Neural cell (in vitro differentiated cells): Measurements from ENCODE around the gene BANP. TPM values are rescaled to one million over a fixed set of nuclear protein-coding genes. Genes with fewer than 3 reads are reported as not detected.
A peak's percentile ranks its signal among the peaks of the same experiment; 100 is the strongest.
"Not testable (repeated sequence)": the region's sequence is repeated elsewhere in the genome, so short reads cannot be mapped to it uniquely, and the experiment has no call there.

Experiments used
- H2AFZ ChIP-seq: fragments of 200-600, 300-800 bp; sonication (generic), shearing (Covaris generic); 2 replicates; pipeline ENCODE4 v1.6.0; 2014; ENCODE audit warnings: low read depth, mild to moderate bottlenecking, antibody characterized with exemption, low read length, moderate library complexity
- H3F3A ChIP-seq: fragments of 200-600 bp; shearing (Covaris generic); 2 replicates; pipeline ENCODE4 v1.6.1; 2016; ENCODE audit warnings: mild to moderate bottlenecking, moderate library complexity, mixed read lengths, antibody characterized with exemption, low read length; ENCODE audit not compliant: insufficient read depth, poor library complexity, severe bottlenecking
- H3K27ac ChIP-seq: fragments of 200-600, 300-800 bp; sonication (generic), shearing (Covaris generic); 2 replicates; pipeline ENCODE4 v1.5.1; 2014; ENCODE audit warnings: mild to moderate bottlenecking, low read length, moderate library complexity
- H3K27me3 ChIP-seq: fragments of 300-800, 200-600 bp; sonication (generic), shearing (Covaris generic); 2 replicates; pipeline ENCODE4 v1.6.0; 2014; ENCODE audit warnings: mild to moderate bottlenecking, low read depth, low read length, moderate library complexity; ENCODE audit not compliant: insufficient read depth
- H3K36me3 ChIP-seq: fragments of 300-800, 200-600 bp; sonication (generic), shearing (Covaris generic); 2 replicates; pipeline ENCODE4 v1.5.1; 2014; ENCODE audit warnings: mild to moderate bottlenecking, antibody characterized with exemption, low read length, moderate library complexity; ENCODE audit not compliant: insufficient read depth
- H3K4me2 ChIP-seq: fragments of 300-800, 200-600 bp; sonication (generic), shearing (Covaris generic); 2 replicates; pipeline ENCODE4 v1.6.0; 2014; ENCODE audit warnings: mild to moderate bottlenecking, low read length
- H3K4me3 ChIP-seq: fragments of 300-800, 200-600 bp; sonication (generic), shearing (Covaris generic); 2 replicates; pipeline ENCODE4 v1.5.1; 2014; ENCODE audit warnings: mild to moderate bottlenecking, low read length, moderate library complexity
- H3K79me2 ChIP-seq: fragments of 200-600 bp; shearing (Covaris generic); replicated peaks from 2 replicates; pipeline ENCODE4 v1.6.0; 2014; ENCODE audit warnings: mild to moderate bottlenecking, low read length, moderate library complexity; ENCODE audit not compliant: insufficient read depth
- H3K9ac ChIP-seq: fragments of 300-800, 200-600 bp; sonication (generic), shearing (Covaris generic); 2 replicates; pipeline ENCODE4 v1.6.1; 2016; ENCODE audit warnings: mild to moderate bottlenecking, low read length, mixed read lengths
- H3K9me2 ChIP-seq: fragments of 200-600 bp; shearing (Covaris generic); 2 replicates; pipeline ENCODE4 v1.6.1; 2016; ENCODE audit warnings: mild to moderate bottlenecking, low read length, mixed read lengths; ENCODE audit not compliant: insufficient read depth
- H3K9me3 ChIP-seq: fragments of 200-600, 300-800 bp; sonication (generic), shearing (Covaris generic); 2 replicates; pipeline ENCODE4 v1.6.1; 2016; ENCODE audit warnings: mild to moderate bottlenecking, mixed run types, low read length, moderate library complexity, mixed read lengths
- H4K20me1 ChIP-seq: fragments of 200-600 bp; shearing (Covaris generic); 2 replicates; pipeline ENCODE4 v1.6.1; 2016; ENCODE audit warnings: mild to moderate bottlenecking, mixed run types; ENCODE audit not compliant: insufficient read depth
- EP300 ChIP-seq: fragments of 450-650 bp; conservative IDR thresholded peaks from 2 replicates; pipeline ENCODE4 v1.6.1; 2014; ENCODE audit warnings: antibody characterized with exemption, mild to moderate bottlenecking, moderate library complexity; ENCODE audit not compliant: poor library complexity, severe bottlenecking
- EZH2 ChIP-seq: fragments of 200-600, 300-800 bp; shearing (Covaris generic), sonication (generic); IDR thresholded peaks from 2 replicates; pipeline ENCODE4 v1.6.1; 2014; ENCODE audit warnings: antibody characterized with exemption, low read length, borderline replicate concordance, mild to moderate bottlenecking; ENCODE audit not compliant: insufficient read depth, poor library complexity, severe bottlenecking
- MXI1 ChIP-seq: fragments of 450-650 bp; conservative IDR thresholded peaks from 2 replicates; pipeline ENCODE4 v1.6.1; 2014; ENCODE audit warnings: antibody characterized with exemption, mild to moderate bottlenecking; ENCODE audit not compliant: poor library complexity, severe bottlenecking
- POLR2AphosphoS5 ChIP-seq: IDR thresholded peaks from 2 replicates; pipeline ENCODE4 v1.6.1; 2012
- RAD21 ChIP-seq: fragments of 450-650 bp; conservative IDR thresholded peaks from 2 replicates; pipeline ENCODE4 v1.6.1; 2014; ENCODE audit warnings: antibody characterized with exemption, mild to moderate bottlenecking, moderate library complexity
- SMC3 ChIP-seq: fragments of 450-650 bp; conservative IDR thresholded peaks from 2 replicates; pipeline ENCODE4 v1.6.1; 2014; ENCODE audit warnings: antibody characterized with exemption, mild to moderate bottlenecking, moderate library complexity; ENCODE audit not compliant: poor library complexity
- TAF1 ChIP-seq: IDR thresholded peaks from 2 replicates; pipeline ENCODE4 v1.6.1; 2012; ENCODE audit warnings: low read depth
- polyA plus RNA-seq: library from polyadenylated mRNA; depleted of rRNA; stranded (reverse); fragments of >200 nt; gene quantifications from 2 replicates; pipeline ENCODE4 v1.2.3, GENCODE V29; 2014
- TF ChIP-seq, protein P1 (sequence below): IDR thresholded peaks from 2 replicates; pipeline ENCODE4 v1.6.1; 2012; ENCODE audit warnings: borderline replicate concordance
- TF ChIP-seq, protein P2 (sequence below): fragments of 450-650 bp; IDR thresholded peaks from 2 replicates; pipeline ENCODE4 v1.5.1; 2014; ENCODE audit warnings: antibody characterized with exemption, mild to moderate bottlenecking, moderate library complexity; ENCODE audit not compliant: poor library complexity, severe bottlenecking

Gene BANP
- polyA plus RNA-seq, 1 donor from 2014 or later: 20.6 TPM

- no peaks in the 10 kb centered on the region for H3K36me3 ChIP-seq
- H3K9me2 ChIP-seq: no peaks in the 10 kb centered on the region
- no peaks in the 10 kb centered on the region for H3F3A ChIP-seq
- H3K9me3 ChIP-seq: no peaks in the 10 kb centered on the region
- H3K4me3 ChIP-seq: no peak overlapping the region
- TF ChIP-seq, protein P1, sequence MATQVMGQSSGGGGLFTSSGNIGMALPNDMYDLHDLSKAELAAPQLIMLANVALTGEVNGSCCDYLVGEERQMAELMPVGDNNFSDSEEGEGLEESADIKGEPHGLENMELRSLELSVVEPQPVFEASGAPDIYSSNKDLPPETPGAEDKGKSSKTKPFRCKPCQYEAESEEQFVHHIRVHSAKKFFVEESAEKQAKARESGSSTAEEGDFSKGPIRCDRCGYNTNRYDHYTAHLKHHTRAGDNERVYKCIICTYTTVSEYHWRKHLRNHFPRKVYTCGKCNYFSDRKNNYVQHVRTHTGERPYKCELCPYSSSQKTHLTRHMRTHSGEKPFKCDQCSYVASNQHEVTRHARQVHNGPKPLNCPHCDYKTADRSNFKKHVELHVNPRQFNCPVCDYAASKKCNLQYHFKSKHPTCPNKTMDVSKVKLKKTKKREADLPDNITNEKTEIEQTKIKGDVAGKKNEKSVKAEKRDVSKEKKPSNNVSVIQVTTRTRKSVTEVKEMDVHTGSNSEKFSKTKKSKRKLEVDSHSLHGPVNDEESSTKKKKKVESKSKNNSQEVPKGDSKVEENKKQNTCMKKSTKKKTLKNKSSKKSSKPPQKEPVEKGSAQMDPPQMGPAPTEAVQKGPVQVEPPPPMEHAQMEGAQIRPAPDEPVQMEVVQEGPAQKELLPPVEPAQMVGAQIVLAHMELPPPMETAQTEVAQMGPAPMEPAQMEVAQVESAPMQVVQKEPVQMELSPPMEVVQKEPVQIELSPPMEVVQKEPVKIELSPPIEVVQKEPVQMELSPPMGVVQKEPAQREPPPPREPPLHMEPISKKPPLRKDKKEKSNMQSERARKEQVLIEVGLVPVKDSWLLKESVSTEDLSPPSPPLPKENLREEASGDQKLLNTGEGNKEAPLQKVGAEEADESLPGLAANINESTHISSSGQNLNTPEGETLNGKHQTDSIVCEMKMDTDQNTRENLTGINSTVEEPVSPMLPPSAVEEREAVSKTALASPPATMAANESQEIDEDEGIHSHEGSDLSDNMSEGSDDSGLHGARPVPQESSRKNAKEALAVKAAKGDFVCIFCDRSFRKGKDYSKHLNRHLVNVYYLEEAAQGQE: no peak
- TF ChIP-seq, protein P2, sequence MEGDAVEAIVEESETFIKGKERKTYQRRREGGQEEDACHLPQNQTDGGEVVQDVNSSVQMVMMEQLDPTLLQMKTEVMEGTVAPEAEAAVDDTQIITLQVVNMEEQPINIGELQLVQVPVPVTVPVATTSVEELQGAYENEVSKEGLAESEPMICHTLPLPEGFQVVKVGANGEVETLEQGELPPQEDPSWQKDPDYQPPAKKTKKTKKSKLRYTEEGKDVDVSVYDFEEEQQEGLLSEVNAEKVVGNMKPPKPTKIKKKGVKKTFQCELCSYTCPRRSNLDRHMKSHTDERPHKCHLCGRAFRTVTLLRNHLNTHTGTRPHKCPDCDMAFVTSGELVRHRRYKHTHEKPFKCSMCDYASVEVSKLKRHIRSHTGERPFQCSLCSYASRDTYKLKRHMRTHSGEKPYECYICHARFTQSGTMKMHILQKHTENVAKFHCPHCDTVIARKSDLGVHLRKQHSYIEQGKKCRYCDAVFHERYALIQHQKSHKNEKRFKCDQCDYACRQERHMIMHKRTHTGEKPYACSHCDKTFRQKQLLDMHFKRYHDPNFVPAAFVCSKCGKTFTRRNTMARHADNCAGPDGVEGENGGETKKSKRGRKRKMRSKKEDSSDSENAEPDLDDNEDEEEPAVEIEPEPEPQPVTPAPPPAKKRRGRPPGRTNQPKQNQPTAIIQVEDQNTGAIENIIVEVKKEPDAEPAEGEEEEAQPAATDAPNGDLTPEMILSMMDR: no peak
- TF ChIP-seq EZH2 (no peak), POLR2AphosphoS5 (no peak), MXI1 (no peak), SMC3 (no peak), RAD21 (no peak), EP300 (no peak), TAF1 (no peak)
- no peaks in the 10 kb centered on the region for H3K27me3 ChIP-seq
- H2AFZ ChIP-seq: no peak overlapping the region
- no peaks in the 10 kb centered on the region for H3K79me2 ChIP-seq
- no peak overlapping the region for H3K4me2 ChIP-seq
- H3K9ac ChIP-seq: no peak overlapping the region
- no peak overlapping the region for H3K27ac ChIP-seq
- H4K20me1 ChIP-seq: no peaks in the 10 kb centered on the region
Measured at GRCh38 chr16:87982581-87983041, 31.4 kb downstream of the BANP start.

- not testable (repeated sequence) for H4K20me1 ChIP-seq, H3K4me2 ChIP-seq, H3K9me3 ChIP-seq, H3F3A ChIP-seq, H3K27me3 ChIP-seq, H3K36me3 ChIP-seq, H3K27ac ChIP-seq, H3K79me2 ChIP-seq, H3K4me3 ChIP-seq, H3K9me2 ChIP-seq, H3K9ac ChIP-seq, H2AFZ ChIP-seq
- TF ChIP-seq, protein P2: peak; percentile 66
- TF ChIP-seq RAD21 (peak; percentile 63), SMC3 (peak; percentile 69)
Measured at GRCh38 chr16:87983072-87983736, 32.0 kb downstream of the BANP start.

- not testable (repeated sequence) for H3F3A ChIP-seq, H3K4me3 ChIP-seq, H3K9me3 ChIP-seq, H4K20me1 ChIP-seq, H3K36me3 ChIP-seq, H3K27me3 ChIP-seq, H3K4me2 ChIP-seq, H3K27ac ChIP-seq, H3K9me2 ChIP-seq, H3K9ac ChIP-seq, H3K79me2 ChIP-seq, H2AFZ ChIP-seq
Measured at GRCh38 chr16:87983737-87984097, 32.5 kb downstream of the BANP start.

DNA sequence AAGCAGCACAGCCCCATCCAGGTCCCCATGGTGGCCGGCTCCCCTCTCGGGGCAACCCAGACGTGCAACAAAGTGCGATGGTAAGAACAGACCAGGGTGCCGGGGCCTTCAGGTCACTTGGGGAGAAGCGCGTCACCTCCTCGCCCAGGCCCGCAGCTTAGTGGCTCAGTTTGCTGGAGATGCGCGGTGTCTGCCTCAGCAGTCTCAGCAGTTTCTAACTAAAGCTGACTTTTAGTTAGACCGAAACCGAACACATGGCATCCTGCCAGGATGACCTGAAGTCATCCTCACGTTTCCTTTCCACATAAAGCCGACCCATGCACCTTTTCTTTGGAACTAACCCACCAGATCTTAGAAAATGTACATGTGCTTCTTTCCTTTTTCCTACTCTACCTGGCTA is 32.9 kb downstream of the BANP start:
- not testable (repeated sequence) for H4K20me1 ChIP-seq, H3K36me3 ChIP-seq, H3K9me3 ChIP-seq, H3K27me3 ChIP-seq, H3K4me2 ChIP-seq, H3K79me2 ChIP-seq, H3K9me2 ChIP-seq, H3K27ac ChIP-seq, H2AFZ ChIP-seq, H3K4me3 ChIP-seq, H3F3A ChIP-seq, H3K9ac ChIP-seq
